Astrocyte of the spinal cord (primary cell): Measurements from ENCODE around the gene EIF4E1B.

Experiments used
- DNase-seq: peaks from one replicate; pipeline ENCODE4 v3.0.0; 2011; ENCODE audit warnings: low read depth, low spot score
- H3K4me3 ChIP-seq: 2 replicates; pipeline ENCODE4 v1.5.1; 2011; ENCODE audit warnings: low read depth, mild to moderate bottlenecking, low read length, moderate library complexity
- in situ Hi-C: cut with HindIII; loops from 2 replicates; pipeline ENCODE4 v1.10.0; 2017; ENCODE audit warnings: low sequenced_read_pairs
- TF ChIP-seq, protein P1 (sequence below): IDR thresholded peaks from 2 replicates; pipeline ENCODE4 v1.5.1; 2012; ENCODE audit warnings: low read depth, mild to moderate bottlenecking, low read length, inconsistent platforms

The EIF4E1B gene

GRCh38 chr5:176680226-176680563 is 49.7 kb downstream of the EIF4E1B start:
- H3K4me3 ChIP-seq = no peak overlapping the region
- no peak for DNase-seq
- in situ Hi-C loops = no loop called here
- TF ChIP-seq, protein P1, sequence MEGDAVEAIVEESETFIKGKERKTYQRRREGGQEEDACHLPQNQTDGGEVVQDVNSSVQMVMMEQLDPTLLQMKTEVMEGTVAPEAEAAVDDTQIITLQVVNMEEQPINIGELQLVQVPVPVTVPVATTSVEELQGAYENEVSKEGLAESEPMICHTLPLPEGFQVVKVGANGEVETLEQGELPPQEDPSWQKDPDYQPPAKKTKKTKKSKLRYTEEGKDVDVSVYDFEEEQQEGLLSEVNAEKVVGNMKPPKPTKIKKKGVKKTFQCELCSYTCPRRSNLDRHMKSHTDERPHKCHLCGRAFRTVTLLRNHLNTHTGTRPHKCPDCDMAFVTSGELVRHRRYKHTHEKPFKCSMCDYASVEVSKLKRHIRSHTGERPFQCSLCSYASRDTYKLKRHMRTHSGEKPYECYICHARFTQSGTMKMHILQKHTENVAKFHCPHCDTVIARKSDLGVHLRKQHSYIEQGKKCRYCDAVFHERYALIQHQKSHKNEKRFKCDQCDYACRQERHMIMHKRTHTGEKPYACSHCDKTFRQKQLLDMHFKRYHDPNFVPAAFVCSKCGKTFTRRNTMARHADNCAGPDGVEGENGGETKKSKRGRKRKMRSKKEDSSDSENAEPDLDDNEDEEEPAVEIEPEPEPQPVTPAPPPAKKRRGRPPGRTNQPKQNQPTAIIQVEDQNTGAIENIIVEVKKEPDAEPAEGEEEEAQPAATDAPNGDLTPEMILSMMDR = no peak

DNA sequence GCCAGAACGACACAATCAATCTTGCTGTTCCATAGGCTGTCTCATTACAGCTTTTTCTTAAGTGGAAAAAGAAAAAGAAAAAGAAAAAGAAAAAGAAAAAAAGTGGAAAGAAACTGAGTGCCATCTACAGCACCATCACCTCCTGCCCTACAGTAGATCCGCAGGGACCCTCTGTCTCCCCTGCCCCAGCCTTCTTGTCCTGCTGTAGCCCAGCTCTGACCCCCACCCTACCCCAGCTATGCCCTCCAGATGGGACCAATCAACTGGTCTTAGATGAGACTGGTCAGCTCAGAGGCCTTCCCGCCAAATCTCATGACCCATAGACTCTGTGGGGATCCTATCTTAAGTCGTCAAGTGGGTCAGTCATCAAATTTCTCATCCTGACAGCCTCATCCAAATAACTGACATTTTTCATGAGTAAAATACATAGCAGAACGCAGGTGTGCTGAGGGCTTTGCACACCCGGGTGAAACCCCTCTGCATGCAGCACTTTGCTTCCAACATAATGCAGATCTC is 51.6 kb downstream of the EIF4E1B start:
- in situ Hi-C loops = no loop called here
- H3K4me3 ChIP-seq = no peak overlapping the region
- TF ChIP-seq, protein P1 = no peak
- DNase-seq = no peak

GRCh38 chr5:176685010-176685409 is 54.5 kb downstream of the EIF4E1B start:
- H3K4me3 ChIP-seq = no peak overlapping the region
- no peak for DNase-seq
- TF ChIP-seq, protein P1 = no peak
- in situ Hi-C loops = no loop called here

- no peak for DNase-seq
- H3K4me3 ChIP-seq = no peak overlapping the region
- TF ChIP-seq, protein P1 = no peak
- in situ Hi-C loops = no loop called here
Measured at GRCh38 chr5:176687247-176687646, 56.8 kb downstream of the EIF4E1B start.

- DNase-seq = no peak
- in situ Hi-C loops = no loop called here
- TF ChIP-seq, protein P1 = no peak
Measured at GRCh38 chr5:176687881-176688280, 57.4 kb downstream of the EIF4E1B start.

DNA sequence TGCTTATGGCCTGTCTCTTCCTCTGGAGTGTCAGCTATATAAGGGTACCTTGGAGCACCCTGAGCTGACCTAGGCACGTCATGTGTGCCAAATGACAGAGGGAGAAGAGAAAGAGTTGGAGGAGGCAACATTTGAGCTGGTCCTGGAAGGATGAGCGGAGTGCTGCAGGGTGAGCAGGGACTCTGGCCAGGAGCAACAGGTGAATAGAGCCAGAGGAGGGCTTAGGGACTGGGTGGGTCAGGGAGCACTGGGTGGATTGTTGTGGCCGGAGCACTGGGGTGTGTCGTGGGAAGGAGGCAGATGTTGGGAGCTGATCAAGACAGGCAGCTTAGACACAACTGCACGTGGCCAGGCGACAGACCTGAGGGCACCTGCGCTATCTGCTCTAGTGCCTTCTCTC is 60.4 kb downstream of the EIF4E1B start:
- H3K4me3 ChIP-seq = no peak overlapping the region
- in situ Hi-C loops = no loop called here
- TF ChIP-seq, protein P1 = no peak
- DNase-seq = no peak

More at GRCh38 chr5:176687881-176688280, 57.4 kb downstream of the EIF4E1B start:
- no peak overlapping the region for H3K4me3 ChIP-seq

GRCh38 chr5:176691524-176691923 is 61.0 kb downstream of the EIF4E1B start:
- TF ChIP-seq, protein P1 = no peak
- H3K4me3 ChIP-seq = no peak overlapping the region
- in situ Hi-C loops = no loop called here
- DNase-seq = no peak
